ENCODE results near the gene PYGO1. TPM values are rescaled to one million over a fixed set of nuclear protein-coding genes. Genes with fewer than 3 reads are reported as not detected.

The PYGO1 gene
- total and polyA plus RNA-seq, 12 donors = 1.6 to 12.4 (median 7.9) TPM

DNA sequence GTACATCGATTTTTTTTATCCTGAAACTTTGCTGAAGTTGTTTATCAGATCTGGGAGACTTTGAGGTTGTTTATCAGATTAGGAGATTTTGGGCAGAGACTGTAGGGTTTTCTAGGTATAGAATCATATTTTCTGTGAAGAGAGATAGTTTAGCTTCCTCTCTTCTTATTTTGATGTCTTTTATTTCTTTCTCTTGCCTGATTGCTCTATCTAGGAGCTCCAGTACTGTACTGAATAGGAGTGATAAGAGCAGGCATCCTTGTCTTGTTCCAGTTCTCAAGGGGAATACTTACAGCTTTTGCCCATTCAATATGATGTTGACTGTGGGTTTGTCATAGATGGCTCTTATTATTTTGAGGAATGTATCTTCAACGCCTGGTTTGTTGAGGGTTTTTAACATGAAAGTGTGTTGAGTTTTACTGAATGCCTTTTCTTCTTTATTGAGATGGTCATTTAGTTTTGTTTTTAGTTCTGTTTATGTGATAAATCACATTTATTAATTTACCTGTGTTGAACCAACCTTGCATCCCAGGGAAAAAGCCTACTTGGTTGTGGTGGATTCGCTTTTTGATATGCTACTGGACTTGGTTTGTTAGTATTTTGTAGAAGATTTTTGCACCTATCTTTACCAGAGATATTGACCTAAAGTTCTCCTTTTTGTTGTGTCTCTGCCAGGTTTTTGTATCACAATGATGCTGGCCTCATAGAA, 65.2 kb downstream of the PYGO1 start:
- intact Hi-C loops (cut with DNase I) = no loop called here
- DNase-seq = no peak

GRCh38 chr15:55518641-55519040, 69.5 kb downstream of the PYGO1 start:
- intact Hi-C loops (cut with DNase I) = no loop called here

More for the DNA sequence above, 65.2 kb downstream of the PYGO1 start:
- TF ChIP-seq POLR2A (IDR thresholded peaks at IDR 0.05) (no peak), CTCF (IDR thresholded peaks at IDR 0.05) (no peak)
- 64 to 90% (median 76%) methylated on average over 3 of the region's 3 CpGs for WGBS, 4 donors
- Histone ChIP-seq H3K4me3 (no peak overlapping the region), H3K4me1 (replicated peaks in 1 of 2) (no peaks in the 10 kb centered on the region), H3K36me3 (replicated peaks in 1 of 2) (no peaks in the 10 kb centered on the region), H3K27me3 (no peaks in the 10 kb centered on the region), H3K9me3 (replicated peaks in 1 of 3) (no peaks in the 10 kb centered on the region), H3K27ac (no peak overlapping the region)

DNA sequence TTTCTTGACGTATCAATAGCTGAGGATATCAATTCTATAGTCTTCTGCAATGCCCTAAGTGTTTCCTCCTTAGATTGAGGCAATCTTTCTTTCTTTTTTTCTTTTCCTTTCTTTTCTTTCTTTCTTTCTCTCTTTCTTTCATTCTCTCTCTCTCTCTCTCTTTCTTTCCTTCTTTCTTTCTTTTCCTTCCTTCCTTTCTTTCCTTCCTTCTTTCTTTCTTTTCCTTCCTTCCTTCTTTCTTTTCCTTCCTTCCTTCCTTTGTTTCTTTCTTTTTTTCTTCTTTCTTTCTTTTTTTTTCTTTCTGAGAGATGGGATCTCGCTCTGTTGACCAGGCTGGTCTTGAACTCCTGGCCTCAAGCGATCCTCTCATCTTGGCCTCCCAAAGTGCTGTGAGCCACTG, 70.1 kb downstream of the PYGO1 start:
- TF ChIP-seq CTCF (IDR thresholded peaks at IDR 0.05) (no peak), POLR2A (IDR thresholded peaks at IDR 0.05) (no peak)
- intact Hi-C loops (cut with DNase I) = no loop called here
- no peaks in the 10 kb centered on the region for H3K27me3 ChIP-seq
- no peaks in the 10 kb centered on the region for H3K9me3 ChIP-seq (replicated peaks in 1 of 3)
- H3K4me1 ChIP-seq (replicated peaks in 1 of 2) = no peaks in the 10 kb centered on the region
- H3K4me3 ChIP-seq = no peak overlapping the region
- no peak overlapping the region for H3K27ac ChIP-seq
- H3K36me3 ChIP-seq (replicated peaks in 1 of 2) = no peaks in the 10 kb centered on the region
- DNase-seq = no peak
- 76 to 94% (median 85%) methylated on average over 3 of the region's 3 CpGs for WGBS, 4 donors

More at GRCh38 chr15:55518641-55519040, 69.5 kb downstream of the PYGO1 start:
- TF ChIP-seq CTCF (IDR thresholded peaks at IDR 0.05) = no peak
- no peak for TF ChIP-seq POLR2A (IDR thresholded peaks at IDR 0.05)
- H3K4me1 ChIP-seq (replicated peaks in 1 of 2) = no peaks in the 10 kb centered on the region
- H3K9me3 ChIP-seq (replicated peaks in 1 of 3) = no peaks in the 10 kb centered on the region
- no peak for DNase-seq
- H3K36me3 ChIP-seq (replicated peaks in 1 of 2) = no peaks in the 10 kb centered on the region
- no peak overlapping the region for H3K27ac ChIP-seq
- H3K27me3 ChIP-seq = no peaks in the 10 kb centered on the region
- 62 to 80% (median 70%) methylated on average over 2 of the region's 2 CpGs for WGBS, 4 donors
- no peak overlapping the region for H3K4me3 ChIP-seq

DNA sequence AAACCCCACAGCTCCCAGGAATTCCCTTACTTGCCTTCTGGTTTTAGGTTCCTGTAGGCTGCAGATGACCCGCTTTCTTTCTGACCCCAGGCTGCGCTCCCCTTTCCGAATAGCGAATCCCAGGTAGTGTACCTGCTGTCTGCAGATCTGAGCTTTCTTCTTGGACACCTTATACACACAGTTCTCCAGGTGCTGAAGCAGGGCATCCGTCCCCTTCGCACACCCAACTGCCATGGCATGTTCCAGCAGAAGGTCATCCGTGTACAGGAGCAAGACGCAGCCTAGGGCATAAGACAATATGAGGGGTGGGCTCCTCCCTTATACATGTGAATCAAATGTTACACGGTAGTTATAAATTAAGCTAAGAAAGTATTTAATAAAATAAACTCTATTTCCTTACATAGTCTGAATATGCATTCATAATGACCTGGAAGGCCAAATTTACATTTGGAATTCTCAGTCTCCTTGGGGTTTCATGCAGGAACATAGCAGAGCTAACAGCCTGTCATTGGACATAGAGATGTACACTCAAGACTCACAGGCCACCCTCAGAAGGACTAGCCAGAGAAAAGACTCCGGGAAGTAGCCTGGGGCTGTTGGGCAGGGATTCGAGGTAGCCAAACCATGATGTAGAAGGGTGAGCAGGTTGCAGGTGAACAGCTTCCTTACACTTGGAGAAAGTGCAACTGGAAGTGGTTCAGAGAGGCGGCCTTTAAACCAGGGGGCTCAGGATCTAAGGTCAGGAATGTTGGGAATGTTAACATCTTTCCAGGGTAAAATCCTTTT, 72.0 kb downstream of the PYGO1 start:
- no peaks in the 10 kb centered on the region for H3K4me1 ChIP-seq (replicated peaks in 1 of 2)
- DNase-seq = no peak
- no peaks in the 10 kb centered on the region for H3K36me3 ChIP-seq (replicated peaks in 1 of 2)
- intact Hi-C loops (cut with DNase I) = no loop called here
- H3K9me3 ChIP-seq (replicated peaks in 1 of 3) = no peaks in the 10 kb centered on the region
- no peak for TF ChIP-seq POLR2A (IDR thresholded peaks at IDR 0.05)
- TF ChIP-seq CTCF (IDR thresholded peaks at IDR 0.05) = no peak
- H3K27ac ChIP-seq = no peak overlapping the region
- no peak overlapping the region for H3K4me3 ChIP-seq
- no peaks in the 10 kb centered on the region for H3K27me3 ChIP-seq
- 86 to 92% (median 90%) methylated on average over 12 of the region's 12 CpGs for WGBS, 4 donors

Measured in adrenal gland (tissue), 12 donors.